Natural killer cell treated with Interleukin-12 subunit alpha and Interleukin-12 subunit beta and Interleukin-15 and Interleukin-18, amount 100 ng/mL, for 72 hours (primary cell): ENCODE data around the gene GLTP. TPM values are rescaled to one million over a fixed set of nuclear protein-coding genes. Genes with fewer than 3 reads are reported as not detected.
"Not testable (repeated sequence)": the region's sequence is repeated elsewhere in the genome, so short reads cannot be mapped to it uniquely, and the experiment has no call there.

Source experiments
- ATAC-seq, 2 donors: fragments of 150-1000 bp; cut with Tn5 transposase in 1 of 2; sonication (Bioruptor Pico), chemical (Tn5 transposase) in 1 of 2; 2 replicates each; pipeline ENCODE4 v1.10.0; 2021
- DNase-seq: peaks from one replicate; pipeline ENCODE4 v3.0.0; 2022; ENCODE audit warnings: low spot score
- H3K27ac Mint-ChIP-seq, 2 donors: 1 replicate in 1 of 2; 2 replicates in 1 of 2; pipeline ENCODE4 v1.8.0; 2022; ENCODE audit warnings: mixed read lengths in 2 of 2, mild to moderate bottlenecking in 1 of 2, moderate library complexity in 1 of 2
- H3K27me3 Mint-ChIP-seq, 2 donors: 1 replicate in 1 of 2; 2 replicates in 1 of 2; pipeline ENCODE4 v1.8.0; 2022; ENCODE audit warnings: mixed read lengths in 2 of 2
- H3K36me3 Mint-ChIP-seq: one replicate; pipeline ENCODE4 v1.8.0; 2022; ENCODE audit warnings: mixed read lengths
- H3K4me1 Mint-ChIP-seq, 2 donors: 1 replicate in 1 of 2; 2 replicates in 1 of 2; pipeline ENCODE4 v1.8.0; 2022; ENCODE audit warnings: low read depth in 2 of 2, mixed read lengths in 2 of 2, mild to moderate bottlenecking in 1 of 2
- H3K4me3 Mint-ChIP-seq: one replicate; pipeline ENCODE4 v1.8.0; 2022; ENCODE audit warnings: mixed read lengths
- H3K9me3 Mint-ChIP-seq: 2 replicates; pipeline ENCODE4 v1.8.0; 2022; ENCODE audit warnings: mixed read lengths
- total RNA-seq, 2 donors: library from RNA; stranded (reverse); gene quantifications; one replicate each; pipeline ENCODE4 v1.2.3, GENCODE V29; 2022

The GLTP gene, protein sequence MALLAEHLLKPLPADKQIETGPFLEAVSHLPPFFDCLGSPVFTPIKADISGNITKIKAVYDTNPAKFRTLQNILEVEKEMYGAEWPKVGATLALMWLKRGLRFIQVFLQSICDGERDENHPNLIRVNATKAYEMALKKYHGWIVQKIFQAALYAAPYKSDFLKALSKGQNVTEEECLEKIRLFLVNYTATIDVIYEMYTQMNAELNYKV
- 10 to 100 TPM; 29.7 to 31.2 TPM for total RNA-seq

- H3K4me1 Mint-ChIP-seq, result peaks cover 44 to 46% of the 10 kb centered on the region in 2 donors
- ATAC-seq, result peak; percentile 99
Measured at GRCh38 chr12:109880043-109880931, at the start of gene GLTP. Gene GLTP, minus strand, starts transcription at chr12:109880541. Its CDS starts 167 bp downstream, at chr12:109880374.

DNA sequence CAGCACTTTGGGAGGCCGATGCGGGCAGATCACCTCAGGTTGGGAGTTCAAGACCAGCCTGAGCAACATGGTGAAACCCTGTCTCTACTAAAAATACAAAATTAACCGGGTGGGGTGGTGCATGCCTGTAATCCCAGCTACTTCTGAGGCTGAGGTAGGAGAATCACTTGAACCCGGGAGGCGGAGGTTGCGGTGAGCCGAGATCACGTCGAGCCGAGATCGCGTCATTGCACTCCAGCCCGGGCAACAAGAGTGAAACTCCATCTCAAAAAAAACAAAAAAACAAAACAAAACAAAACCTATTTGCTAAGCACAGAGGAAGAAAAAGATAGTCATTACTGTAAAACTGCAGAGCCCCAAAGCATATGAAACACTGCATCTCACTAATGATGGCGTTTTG is 49.0 kb upstream of the GLTP start:
- not testable (repeated sequence) for H3K27me3 Mint-ChIP-seq, H3K36me3 Mint-ChIP-seq, H3K9me3 Mint-ChIP-seq, H3K4me1 Mint-ChIP-seq, H3K4me3 Mint-ChIP-seq, ATAC-seq, H3K27ac Mint-ChIP-seq, DNase-seq

More at GRCh38 chr12:109880043-109880931, at the start of gene GLTP:
- DNase-seq, result peak; percentile 94
- no peaks in the 10 kb centered on the region for H3K27me3 Mint-ChIP-seq
- H3K27ac Mint-ChIP-seq, result peak within 1 kb of the TSS; percentile 40 to 94
- no peaks in the 10 kb centered on the region for H3K36me3 Mint-ChIP-seq
- H3K4me3 Mint-ChIP-seq, result peak within 1 kb of the TSS; percentile 99
- H3K9me3 Mint-ChIP-seq, result no peaks in the 10 kb centered on the region

DNA sequence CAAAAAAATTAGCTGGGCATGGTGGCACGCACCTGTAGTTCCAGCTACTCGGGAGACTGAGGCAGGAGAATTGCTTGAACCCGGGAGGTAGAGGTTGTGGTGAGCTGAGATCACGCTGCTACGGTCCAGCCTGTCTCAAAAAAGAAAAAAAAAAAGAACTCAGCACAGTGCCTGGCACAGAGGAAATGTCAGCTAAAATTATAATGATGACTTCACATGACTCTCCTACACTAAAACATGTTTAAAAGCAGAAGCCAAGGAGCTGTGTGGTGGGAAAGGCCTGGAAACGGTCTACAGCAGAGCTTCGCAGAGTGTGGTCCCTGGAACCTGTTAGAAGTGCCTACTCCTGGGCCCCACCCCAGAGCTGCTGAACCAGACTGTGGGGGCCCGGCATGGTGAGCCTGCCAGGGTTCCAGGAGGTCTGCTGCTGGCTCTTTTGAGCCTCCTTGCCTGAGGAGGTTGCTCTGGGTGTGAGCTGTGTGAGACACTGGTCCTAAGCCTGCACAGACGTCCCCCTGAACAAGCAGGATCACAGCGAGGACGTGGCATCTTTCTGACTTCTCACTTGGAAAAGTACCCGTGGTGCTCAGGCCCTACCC is 47.8 kb upstream of the GLTP start:
- no peak overlapping the region for H3K4me3 Mint-ChIP-seq
- no peak for DNase-seq
- H3K36me3 Mint-ChIP-seq, result peaks cover 9% of the 10 kb centered on the region
- peaks cover 0 to 8% of the 10 kb centered on the region in 2 donors for H3K4me1 Mint-ChIP-seq
- no peaks in the 10 kb centered on the region for H3K27me3 Mint-ChIP-seq
- ATAC-seq, result no peak
- H3K27ac Mint-ChIP-seq, result peak overlapping the region in 1 of 2 donors; percentile 68
- H3K9me3 Mint-ChIP-seq, result no peaks in the 10 kb centered on the region

GRCh38 chr12:109927622-109928021 is 47.3 kb upstream of the GLTP start:
- Mint-ChIP-seq H3K27ac (peak overlapping the region in 1 of 2 donors; percentile 68), H3K9me3 (no peaks in the 10 kb centered on the region), H3K36me3 (peaks cover 9% of the 10 kb centered on the region), H3K4me1 (peaks cover 0 to 8% of the 10 kb centered on the region in 2 donors), H3K27me3 (no peaks in the 10 kb centered on the region), H3K4me3 (no peak overlapping the region)
- ATAC-seq (peak; percentile 64 to 67), DNase-seq (no peak)

- Mint-ChIP-seq H3K27me3 (no peaks in the 10 kb centered on the region), H3K27ac (no peak overlapping the region), H3K4me1 (peaks cover 0 to 8% of the 10 kb centered on the region in 2 donors), H3K4me3 (no peak overlapping the region), H3K9me3 (no peaks in the 10 kb centered on the region), H3K36me3 (no peaks in the 10 kb centered on the region)
- DNase-seq, result no peak
- no peak for ATAC-seq
Measured at GRCh38 chr12:109926488-109927210, 46.3 kb upstream of the GLTP start.

- no peak for ATAC-seq
- H3K36me3 Mint-ChIP-seq, result peaks cover 2% of the 10 kb centered on the region
- no peak overlapping the region for H3K27ac Mint-ChIP-seq
- H3K9me3 Mint-ChIP-seq, result no peaks in the 10 kb centered on the region
- no peak for DNase-seq
- H3K4me3 Mint-ChIP-seq, result no peak overlapping the region
- H3K27me3 Mint-ChIP-seq, result no peaks in the 10 kb centered on the region
- H3K4me1 Mint-ChIP-seq, result peaks cover 0 to 10% of the 10 kb centered on the region in 2 donors
Measured at GRCh38 chr12:109926016-109926415, 45.7 kb upstream of the GLTP start.

- Mint-ChIP-seq H3K4me3 (no peak overlapping the region), H3K9me3 (no peaks in the 10 kb centered on the region), H3K27me3 (no peaks in the 10 kb centered on the region), H3K4me1 (peaks cover 0 to 16% of the 10 kb centered on the region in 2 donors), H3K36me3 (peaks cover 5% of the 10 kb centered on the region), H3K27ac (no peak overlapping the region)
- DNase-seq (no peak), ATAC-seq (peak in 1 of 2 donors; percentile 44)
Measured at GRCh38 chr12:109925185-109925840, 45.0 kb upstream of the GLTP start.

GRCh38 chr12:109923481-109924245 is 43.3 kb upstream of the GLTP start:
- Mint-ChIP-seq H3K4me1 (peaks cover 0 to 16% of the 10 kb centered on the region in 2 donors), H3K4me3 (no peak overlapping the region), H3K27ac (peak overlapping the region in 1 of 2 donors; percentile 22), H3K27me3 (no peaks in the 10 kb centered on the region), H3K36me3 (peaks cover 5% of the 10 kb centered on the region), H3K9me3 (no peaks in the 10 kb centered on the region)
- DNase-seq (no peak), ATAC-seq (no peak)

- Mint-ChIP-seq H3K36me3 (peaks cover 6% of the 10 kb centered on the region), H3K9me3 (no peaks in the 10 kb centered on the region), H3K4me1 (peaks cover 0 to 16% of the 10 kb centered on the region in 2 donors), H3K4me3 (no peak overlapping the region), H3K27me3 (no peaks in the 10 kb centered on the region), H3K27ac (peak overlapping the region in 1 of 2 donors; percentile 22)
- ATAC-seq, result no peak
- DNase-seq, result no peak
Measured at GRCh38 chr12:109923038-109923437, 42.7 kb upstream of the GLTP start.

- Mint-ChIP-seq H3K4me1 (peaks cover 0 to 12% of the 10 kb centered on the region in 2 donors), H3K27me3 (no peaks in the 10 kb centered on the region), H3K27ac (no peak overlapping the region), H3K36me3 (peaks cover 10% of the 10 kb centered on the region), H3K4me3 (no peak overlapping the region), H3K9me3 (no peaks in the 10 kb centered on the region)
- DNase-seq (no peak), ATAC-seq (no peak)
Measured at GRCh38 chr12:109921982-109922381, 41.6 kb upstream of the GLTP start.

DNA sequence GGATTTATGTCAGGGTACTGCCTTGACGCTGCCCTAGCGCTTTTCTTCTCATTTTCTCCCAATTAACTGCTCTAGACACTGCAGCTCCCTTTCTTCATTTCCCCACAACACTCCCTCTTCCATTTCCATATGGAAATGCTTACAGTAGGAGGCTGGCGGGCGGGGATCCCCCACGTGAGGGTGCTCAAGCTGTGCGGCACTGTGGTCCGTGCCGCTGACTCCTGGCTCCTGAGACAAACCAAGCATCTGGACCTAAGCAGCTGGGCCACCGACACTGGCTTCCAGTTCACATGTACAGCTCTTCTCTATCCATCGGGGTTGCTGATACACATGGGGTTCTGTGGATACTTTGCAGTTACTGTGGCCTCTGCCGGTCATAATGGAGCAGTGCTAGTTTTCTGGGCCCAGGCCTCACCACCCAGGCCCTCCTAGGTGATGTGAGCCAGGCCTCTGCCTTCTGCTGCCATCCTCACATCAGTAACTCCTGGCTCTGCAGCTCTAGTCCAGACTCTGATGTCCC is 40.0 kb upstream of the GLTP start:
- DNase-seq (no peak), ATAC-seq (no peak)
- Mint-ChIP-seq H3K4me1 (peaks cover 0 to 18% of the 10 kb centered on the region in 2 donors), H3K4me3 (no peak overlapping the region), H3K27me3 (no peaks in the 10 kb centered on the region), H3K27ac (peak overlapping the region in 1 of 2 donors; percentile 39), H3K9me3 (no peaks in the 10 kb centered on the region), H3K36me3 (peaks cover 10% of the 10 kb centered on the region)

GRCh38 chr12:109919456-109919855 is 39.1 kb upstream of the GLTP start:
- DNase-seq (no peak), ATAC-seq (no peak)
- Mint-ChIP-seq H3K4me3 (no peak overlapping the region), H3K27ac (peak overlapping the region in 1 of 2 donors; percentile 39), H3K9me3 (no peaks in the 10 kb centered on the region), H3K4me1 (peaks cover 0 to 14% of the 10 kb centered on the region in 2 donors), H3K36me3 (peaks cover 10% of the 10 kb centered on the region), H3K27me3 (no peaks in the 10 kb centered on the region)
